T-helper 2 cell (primary cell): ENCODE data around the gene STX5.
"Not testable (repeated sequence)": the region's sequence is repeated elsewhere in the genome, so short reads cannot be mapped to it uniquely, and the experiment has no call there.

Experiments
- DNase-seq, 5 experiments: peaks; one replicate each; pipeline versions ENCODE4 v3.0.0 to v3.0.0-alpha.2; 2012 to 2022
- total RNA-seq, 2 donors: gene quantifications; one replicate each; lab custom pipeline; 2026; lab: John Stamatoyannopoulos, UW

Gene STX5
- 87.4 to 102 reads per million in 2 donors for total RNA-seq

GRCh38 chr11:62831520-62832335 is at the start of gene STX5:
Gene STX5 (minus strand): TSS chr11:62832051. CDS start chr11:62831243, 808 bp downstream.
- DNase-seq: peak; percentile 98 to 100 (median 99)

GRCh38 chr11:62880803-62881578 is 49.1 kb upstream of the STX5 start, which contains the start of gene SLC3A2:
Gene SLC3A2 (plus strand): TSS chr11:62880896. CDS start chr11:62881024, 128 bp downstream.
- peak; percentile 74 to 93 (median 79) for DNase-seq

- peak in 2 of 5 experiments; percentile 5 to 13 for DNase-seq
Measured at GRCh38 chr11:62880231-62880802, 48.5 kb upstream of the STX5 start.

- no peak for DNase-seq
Measured at GRCh38 chr11:62879235-62879978, 47.6 kb upstream of the STX5 start.

- no peak for DNase-seq
Measured at GRCh38 chr11:62876712-62877111, 44.9 kb upstream of the STX5 start.

GRCh38 chr11:62875698-62876478 is 44.0 kb upstream of the STX5 start:
- no peak for DNase-seq

- no peak for DNase-seq
Measured at GRCh38 chr11:62874851-62875250, 43.0 kb upstream of the STX5 start.

- no peak for DNase-seq
Measured at GRCh38 chr11:62865635-62866034, 33.8 kb upstream of the STX5 start.

- no peak for DNase-seq
Measured at GRCh38 chr11:62863687-62864335, 32.0 kb upstream of the STX5 start.

GRCh38 chr11:62861564-62862192 is 29.8 kb upstream of the STX5 start:
- DNase-seq: not testable (repeated sequence)

GRCh38 chr11:62860835-62861563 is 29.1 kb upstream of the STX5 start:
- peak in 1 of 5 experiments; percentile 71 for DNase-seq

- DNase-seq: not testable (repeated sequence)
Measured at GRCh38 chr11:62859281-62859703, 27.4 kb upstream of the STX5 start.

GRCh38 chr11:62858201-62858600 is 26.4 kb upstream of the STX5 start:
- no peak for DNase-seq

- DNase-seq: no peak
Measured at GRCh38 chr11:62857541-62857982, 25.7 kb upstream of the STX5 start.

- DNase-seq: peak in 1 of 5 experiments; percentile 67
Measured at GRCh38 chr11:62856333-62856895, 24.6 kb upstream of the STX5 start.

- peak; percentile 93 to 99 (median 97) for DNase-seq
Measured at GRCh38 chr11:62855571-62856332, 23.9 kb upstream of the STX5 start.

- peak in 1 of 5 experiments; percentile 42 for DNase-seq
Measured at GRCh38 chr11:62854825-62855570, 23.1 kb upstream of the STX5 start.
